Stomach (tissue), 9 donors: ENCODE data around the gene AATK. TPM values are rescaled to one million over a fixed set of nuclear protein-coding genes. Genes with fewer than 3 reads are reported as not detected.

Experiments
- DNase-seq, 2 donors: peaks; one replicate each; pipeline versions ENCODE4 v3.0.0 to v3.0.0-alpha.2; 2013 to 2019
- H3K27ac ChIP-seq, 5 donors: fragments of 200-600 bp in 4 of 5; sonication (generic) in 4 of 5; one replicate each; pipeline ENCODE4 v1.5.1; 2013 to 2019; ENCODE audit warnings: mild to moderate bottlenecking in 1 of 5, moderate library complexity in 1 of 5
- H3K27me3 ChIP-seq, 3 donors: fragments of 200-600 bp; sonication (generic); one replicate each; pipeline ENCODE4 v1.5.1; 2017 to 2019; ENCODE audit warnings: mixed run types in 1 of 3
- H3K36me3 ChIP-seq, 4 donors: fragments of 200-600 bp; sonication (generic); 1 replicate in 3 of 4; 2 replicates in 1 of 4; pipeline ENCODE4 v1.5.1; 2016 to 2019
- H3K4me1 ChIP-seq, 4 donors: fragments of 200-600 bp; sonication (generic); one replicate each; pipeline ENCODE4 v1.5.1; 2016 to 2019
- H3K4me3 ChIP-seq, 4 donors: fragments of 200-600 bp; sonication (generic) in 3 of 4; one replicate each; pipeline ENCODE4 v1.5.1; 2016 to 2019; ENCODE audit warnings: mild to moderate bottlenecking in 1 of 4
- H3K9me3 ChIP-seq, 4 donors: fragments of 200-600 bp; sonication (generic); one replicate each; pipeline ENCODE4 v1.5.1; 2016 to 2019
- EP300 ChIP-seq: sonication (generic); formaldehyde crosslinking; IDR thresholded peaks from one replicate; pipeline ENCODE4 v1.6.1; 2017; ENCODE audit warnings: antibody characterized with exemption
- POLR2A ChIP-seq, 4 donors: fragments of 450-650 bp; IDR thresholded peaks; one replicate each; pipeline ENCODE4 v1.6.1; 2016; ENCODE audit warnings: antibody characterized with exemption in 4 of 4, control low read depth in 2 of 4, mild to moderate bottlenecking in 1 of 4, moderate library complexity in 1 of 4
- POLR2AphosphoS5 ChIP-seq, 3 donors: sonication (generic); formaldehyde crosslinking; IDR thresholded peaks; one replicate each; pipeline ENCODE4 v1.6.1; 2016; ENCODE audit warnings: antibody characterized with exemption in 3 of 3
- WGBS, 5 donors: extraction: QIAGEN DNeasy Blood & Tissue Kit in 3 of 5; methylation state at CpG; one replicate each; pipeline versions ENCODE4 v1.1.5 to v1.1.7; 2013 to 2018; 5-methylcytosine and 5-hydroxymethylcytosine counted together
- intact Hi-C: fragments of 100-400 bp; cut with DNase I; formaldehyde crosslinking; loops from one replicate; pipeline ENCODE4 v1.15.1; 2023; ENCODE audit warnings: low total_unique reads
- polyA plus RNA-seq, 3 donors: library from polyadenylated mRNA; stranded (reverse); fragments of 200-250 nt; gene quantifications; one replicate each; pipeline ENCODE4 v1.2.3, GENCODE V29; 2013
- total RNA-seq, 5 donors: library from RNA; depleted of rRNA; stranded (reverse); fragments of >200 nt; gene quantifications; one replicate each; pipeline versions ENCODE4 v1.1.0 to v1.2.3, GENCODE V29; 2014 to 2016
- TF ChIP-seq, protein P1 (sequence below), 7 experiments: fragments of 450-650 bp in 4 of 7; fragments of 200-600 bp in 3 of 7; sonication (generic) in 3 of 7; IDR thresholded peaks; one replicate each; pipeline ENCODE4 v1.5.1; 2016 to 2019; ENCODE audit warnings: antibody characterized with exemption in 7 of 7, control low read depth in 2 of 7, mild to moderate bottlenecking in 1 of 7
- donor health status: healthy with polysubstance abuse.
- donor health status: Bipolar disorder and iron deficiency.
- donor health status: healthy.

AATK gene
- total and polyA plus RNA-seq, 8 donors: 0.87 to 31.7 (median 7.3) TPM

DNA sequence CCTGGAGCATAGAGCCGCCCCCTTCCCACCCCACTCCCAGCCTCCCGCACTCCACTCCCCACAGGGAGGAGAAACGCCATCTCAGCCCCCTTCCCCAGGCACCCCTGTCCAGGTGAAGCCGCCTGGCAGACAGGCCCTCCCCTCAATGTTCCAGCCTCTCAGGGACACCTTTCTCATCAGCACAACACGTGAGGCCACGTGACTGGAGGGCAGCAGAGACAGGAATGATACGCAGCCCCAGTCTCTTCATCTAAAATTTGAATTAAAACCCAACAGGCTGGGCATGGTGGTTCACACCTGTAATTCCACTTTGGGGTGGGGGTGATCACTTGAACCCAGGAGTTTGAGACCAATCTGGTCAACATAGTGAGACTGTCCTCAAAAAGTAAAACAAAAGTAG, 20.2 kb upstream of the AATK start:
- Histone ChIP-seq H3K9me3 (no peaks in the 10 kb centered on the region), H3K36me3 (peaks cover 0 to 28% (median 24%) of the 10 kb centered on the region in 4 donors), H3K27ac (no peak overlapping the region), H3K4me3 (no peak overlapping the region), H3K27me3 (peaks cover 0 to 35% (median 0%) of the 10 kb centered on the region in 3 donors), H3K4me1 (no peaks in the 10 kb centered on the region)
- no peak for DNase-seq
- TF ChIP-seq EP300: no peak
- TF ChIP-seq POLR2A (IDR thresholded peaks at IDR 0.05): no peak
- intact Hi-C loops: no loop called here
- WGBS, 5 donors: 70 to 87% (median 81%) methylated on average over 6 to 7 of the region's 7 CpGs

DNA sequence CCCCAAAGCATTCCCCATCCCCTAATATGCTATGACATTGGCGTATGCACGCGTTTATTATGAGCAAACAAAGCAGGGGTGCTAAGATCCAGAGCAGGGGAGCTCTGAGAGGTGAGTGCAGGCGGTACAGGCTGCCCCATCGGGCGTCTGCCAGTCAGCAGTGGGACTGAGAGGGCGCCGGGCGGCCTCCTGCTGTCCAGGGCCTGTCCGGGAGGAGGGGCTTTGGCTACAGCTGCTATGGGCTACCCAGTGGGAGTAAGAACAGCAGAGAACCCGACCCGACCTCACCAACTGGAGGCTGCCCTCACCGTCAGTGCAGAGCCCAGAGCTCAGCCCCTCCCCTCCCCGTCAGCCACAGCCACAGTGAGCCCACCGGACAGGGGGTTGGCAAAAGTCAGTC, 18.5 kb upstream of the AATK start:
- no peaks in the 10 kb centered on the region for H3K9me3 ChIP-seq
- H3K4me1 ChIP-seq: no peaks in the 10 kb centered on the region
- no peak for DNase-seq
- WGBS, 5 donors: 17 to 29% (median 23%) methylated on average over 15 of the region's 15 CpGs
- peaks cover 0 to 13% (median 8%) of the 10 kb centered on the region in 4 donors for H3K36me3 ChIP-seq
- H3K27ac ChIP-seq: no peak overlapping the region
- no peak overlapping the region for H3K4me3 ChIP-seq
- TF ChIP-seq POLR2A (IDR thresholded peaks at IDR 0.05) (no peak), POLR2AphosphoS5 (IDR thresholded peaks at IDR 0.05) (no peak), EP300 (no peak)
- TF ChIP-seq, protein P1, sequence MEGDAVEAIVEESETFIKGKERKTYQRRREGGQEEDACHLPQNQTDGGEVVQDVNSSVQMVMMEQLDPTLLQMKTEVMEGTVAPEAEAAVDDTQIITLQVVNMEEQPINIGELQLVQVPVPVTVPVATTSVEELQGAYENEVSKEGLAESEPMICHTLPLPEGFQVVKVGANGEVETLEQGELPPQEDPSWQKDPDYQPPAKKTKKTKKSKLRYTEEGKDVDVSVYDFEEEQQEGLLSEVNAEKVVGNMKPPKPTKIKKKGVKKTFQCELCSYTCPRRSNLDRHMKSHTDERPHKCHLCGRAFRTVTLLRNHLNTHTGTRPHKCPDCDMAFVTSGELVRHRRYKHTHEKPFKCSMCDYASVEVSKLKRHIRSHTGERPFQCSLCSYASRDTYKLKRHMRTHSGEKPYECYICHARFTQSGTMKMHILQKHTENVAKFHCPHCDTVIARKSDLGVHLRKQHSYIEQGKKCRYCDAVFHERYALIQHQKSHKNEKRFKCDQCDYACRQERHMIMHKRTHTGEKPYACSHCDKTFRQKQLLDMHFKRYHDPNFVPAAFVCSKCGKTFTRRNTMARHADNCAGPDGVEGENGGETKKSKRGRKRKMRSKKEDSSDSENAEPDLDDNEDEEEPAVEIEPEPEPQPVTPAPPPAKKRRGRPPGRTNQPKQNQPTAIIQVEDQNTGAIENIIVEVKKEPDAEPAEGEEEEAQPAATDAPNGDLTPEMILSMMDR (IDR thresholded peaks at IDR 0.05): no peak
- H3K27me3 ChIP-seq: peaks cover 0 to 48% (median 0%) of the 10 kb centered on the region in 3 donors
- intact Hi-C loops: no loop called here

DNA sequence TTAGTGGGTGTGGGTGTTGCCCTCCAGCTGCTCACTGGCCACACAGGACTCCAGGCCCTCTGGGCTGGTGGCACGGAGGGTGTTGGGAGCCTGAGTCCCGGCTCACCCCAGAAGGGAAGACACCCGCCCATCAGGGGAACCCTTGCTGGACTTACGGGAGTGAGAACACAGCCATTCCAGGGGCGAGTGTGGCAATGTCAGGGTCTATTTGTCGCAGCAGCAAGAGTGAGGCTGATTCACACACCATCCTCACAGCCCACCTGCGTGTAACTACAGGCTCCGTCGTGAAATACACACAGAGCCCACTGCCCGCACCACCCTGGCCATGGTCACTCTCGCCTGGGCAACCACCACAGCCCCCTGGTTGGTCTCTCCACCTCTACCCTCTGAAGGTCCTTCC, 17.8 kb upstream of the AATK start:
- no peaks in the 10 kb centered on the region for H3K9me3 ChIP-seq
- H3K27me3 ChIP-seq: peaks cover 0 to 52% (median 0%) of the 10 kb centered on the region in 3 donors
- peaks cover 0 to 6% (median 2%) of the 10 kb centered on the region in 4 donors for H3K36me3 ChIP-seq
- 91 to 98% (median 96%) methylated on average over 10 to 11 of the region's 11 CpGs for WGBS, 5 donors
- no peaks in the 10 kb centered on the region for H3K4me1 ChIP-seq
- intact Hi-C loops: no loop called here
- no peak for DNase-seq
- no peak overlapping the region for H3K27ac ChIP-seq
- H3K4me3 ChIP-seq: no peak overlapping the region
- TF ChIP-seq EP300 (no peak), POLR2A (IDR thresholded peaks at IDR 0.05) (no peak)

DNA sequence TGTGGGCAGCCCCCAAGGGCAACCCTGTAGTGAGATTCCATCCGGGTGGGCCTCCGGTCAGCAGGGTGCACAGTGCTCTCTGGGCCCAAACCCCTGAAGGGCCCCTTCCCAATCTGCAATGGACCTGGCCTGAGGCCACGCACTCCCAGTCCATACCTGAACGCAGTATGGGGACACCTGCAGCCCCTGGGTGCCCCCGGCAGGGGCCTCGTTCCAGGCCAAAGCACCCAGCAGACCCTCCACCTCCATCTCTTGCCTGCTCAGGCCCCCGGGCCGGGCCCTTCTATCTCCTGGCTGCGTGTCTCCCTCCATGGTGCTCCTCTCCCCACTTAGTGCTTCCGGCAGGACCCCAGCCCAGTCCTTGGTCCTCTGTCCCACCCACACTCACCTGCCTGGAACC, 17.3 kb upstream of the AATK start:
- TF ChIP-seq POLR2AphosphoS5 (IDR thresholded peaks at IDR 0.05): no peak
- TF ChIP-seq, protein P1 (IDR thresholded peaks at IDR 0.05): no peak
- TF ChIP-seq POLR2A (IDR thresholded peaks at IDR 0.05): no peak
- no peak for TF ChIP-seq EP300
- intact Hi-C loops: no loop called here

DNA sequence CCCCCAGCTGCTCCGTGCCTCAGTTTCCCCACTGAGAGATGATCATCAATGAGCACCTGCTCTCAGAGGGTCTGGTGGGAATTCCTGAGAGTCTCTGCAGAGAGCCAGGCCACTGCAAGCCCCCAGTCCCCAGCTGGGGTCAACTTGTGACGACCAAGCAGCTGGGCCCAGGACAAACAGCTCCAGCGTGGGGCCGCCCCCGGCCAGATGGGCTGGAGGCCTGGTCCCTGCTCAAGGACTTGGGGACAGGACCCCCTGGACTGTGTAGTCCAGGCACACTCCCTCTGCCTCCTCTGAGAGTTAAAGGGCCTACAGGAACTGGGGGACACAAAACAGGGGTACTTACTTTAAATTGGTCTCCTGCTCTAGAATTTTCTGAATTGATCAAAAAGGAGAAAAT, 16.6 kb upstream of the AATK start:
- H3K9me3 ChIP-seq: no peaks in the 10 kb centered on the region
- 40 to 90% (median 81%) methylated on average over 1 to 5 of the region's 5 CpGs for WGBS, 5 donors
- intact Hi-C loops: no loop called here

More for the DNA sequence above, 17.3 kb upstream of the AATK start:
- 80 to 92% (median 89%) methylated on average over 6 to 10 of the region's 10 CpGs for WGBS, 5 donors
- H3K36me3 ChIP-seq: peaks cover 0 to under 1% (median under 1%) of the 10 kb centered on the region in 4 donors
- no peak for DNase-seq
- H3K4me3 ChIP-seq: no peak overlapping the region
- no peak overlapping the region for H3K27ac ChIP-seq
- H3K27me3 ChIP-seq: peaks cover 0 to 52% (median 0%) of the 10 kb centered on the region in 3 donors
- H3K9me3 ChIP-seq: no peaks in the 10 kb centered on the region
- no peaks in the 10 kb centered on the region for H3K4me1 ChIP-seq

More for the DNA sequence above, 16.6 kb upstream of the AATK start:
- H3K4me1 ChIP-seq: no peaks in the 10 kb centered on the region
- TF ChIP-seq, protein P1 (IDR thresholded peaks at IDR 0.05): no peak
- TF ChIP-seq POLR2A (IDR thresholded peaks at IDR 0.05) (no peak), EP300 (no peak), POLR2AphosphoS5 (IDR thresholded peaks at IDR 0.05) (no peak)
- H3K27ac ChIP-seq: no peak overlapping the region
- peaks cover 0 to 52% (median 0%) of the 10 kb centered on the region in 3 donors for H3K27me3 ChIP-seq
- H3K36me3 ChIP-seq: no peaks in the 10 kb centered on the region
- DNase-seq: no peak
- no peak overlapping the region for H3K4me3 ChIP-seq
